GM18508 (cell line): Measurements from ENCODE around the gene AATF.

Experiments used
- ATAC-seq: cut with Tn5 transposase; IDR thresholded peaks from one replicate; pipeline ENCODE4 v1.9.1; 2021; ENCODE audit warnings: moderate number of reproducible peaks; ENCODE audit not compliant: insufficient read depth, unreplicated experiment

Gene AATF

DNA sequence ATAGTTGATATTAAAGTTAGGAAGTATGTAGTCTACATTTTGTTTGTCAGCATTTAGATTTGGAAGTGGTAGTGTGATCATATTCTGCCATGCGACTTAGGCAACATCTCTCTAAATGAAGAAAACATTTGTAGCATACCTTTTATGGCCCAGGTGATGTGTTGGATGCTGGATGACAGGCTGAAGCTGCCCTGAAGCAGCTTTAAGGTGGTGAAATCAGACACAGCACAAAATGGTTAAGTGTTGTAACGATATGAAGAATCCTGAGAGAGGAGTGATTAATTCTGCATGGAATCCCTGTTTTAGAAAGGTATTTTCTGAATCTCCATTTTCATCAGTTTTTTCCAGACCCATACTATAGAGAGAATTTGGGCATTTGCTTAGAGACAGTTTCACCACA lies 28.3 kb downstream of the AATF start:
- no peak for ATAC-seq

DNA sequence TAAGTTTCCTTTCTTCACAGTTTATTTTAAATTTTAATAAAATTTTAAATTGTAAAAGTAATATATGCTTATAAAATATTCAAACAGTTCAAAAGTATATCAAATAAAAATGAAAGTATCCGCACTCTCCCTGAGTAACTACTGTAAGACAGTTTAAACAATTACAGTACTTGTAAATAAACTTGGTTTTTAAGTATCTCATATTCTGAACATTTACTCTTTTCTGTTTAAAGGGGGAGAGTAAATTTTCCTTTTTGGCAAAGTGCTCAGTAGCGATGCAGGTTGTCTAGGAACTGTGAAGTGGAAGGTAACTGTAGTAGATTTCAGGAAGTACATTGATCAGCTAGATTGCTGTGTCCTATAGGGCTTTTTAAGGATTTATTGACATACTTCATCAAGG lies 28.8 kb downstream of the AATF start:
- no peak for ATAC-seq

DNA sequence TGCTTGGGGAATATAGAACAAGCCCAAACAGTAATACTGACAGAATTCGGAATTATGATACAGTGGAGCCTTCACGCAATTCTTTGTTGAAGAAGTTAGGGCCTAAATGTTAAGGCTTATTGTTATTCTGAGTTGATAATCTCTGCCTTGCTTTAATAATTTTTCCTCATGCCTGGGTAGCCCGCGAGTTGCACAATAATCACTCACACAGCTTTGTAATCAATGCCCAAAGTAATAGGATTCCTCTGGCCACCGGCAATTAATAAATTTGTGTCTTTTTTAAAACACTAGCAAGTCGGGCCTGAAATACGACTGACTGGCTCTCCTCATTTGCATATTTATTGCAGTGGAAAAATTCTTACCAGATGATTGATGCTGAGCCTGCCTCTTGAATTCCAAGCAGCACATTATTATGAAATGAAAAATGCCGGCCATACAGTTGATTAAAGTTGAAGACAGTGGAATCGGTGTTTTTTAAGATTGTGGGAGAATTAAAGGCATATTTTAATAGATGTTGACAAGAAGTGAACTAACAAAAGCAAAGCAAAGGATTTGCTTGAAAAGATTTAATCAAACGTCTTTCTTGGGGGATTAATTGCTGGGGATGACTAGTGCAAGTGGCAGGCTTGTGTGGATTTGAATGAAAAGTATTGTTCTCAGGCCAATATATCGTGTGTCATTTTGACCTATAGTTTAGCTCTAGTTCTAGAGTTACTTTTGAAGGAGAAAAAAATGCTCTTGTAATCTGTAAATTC lies 30.2 kb downstream of the AATF start:
- no peak for ATAC-seq

DNA sequence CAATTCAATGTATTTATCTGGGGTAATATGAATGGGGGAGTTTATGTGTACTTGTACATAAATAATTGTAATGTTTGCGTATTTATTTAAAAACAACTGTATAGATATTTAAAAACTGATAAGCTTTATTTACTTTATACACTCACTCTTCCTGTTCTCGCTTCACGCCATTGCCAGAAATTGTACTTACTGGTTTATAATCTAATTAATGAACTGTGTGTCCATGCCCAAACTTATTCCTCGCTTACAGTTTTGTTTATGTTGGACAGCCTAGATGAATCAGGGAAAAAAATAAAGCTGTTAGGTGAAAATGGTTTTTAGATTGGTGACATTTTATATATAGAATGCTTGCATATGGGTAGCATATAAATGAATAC lies 30.8 kb downstream of the AATF start:
- no peak for ATAC-seq

DNA sequence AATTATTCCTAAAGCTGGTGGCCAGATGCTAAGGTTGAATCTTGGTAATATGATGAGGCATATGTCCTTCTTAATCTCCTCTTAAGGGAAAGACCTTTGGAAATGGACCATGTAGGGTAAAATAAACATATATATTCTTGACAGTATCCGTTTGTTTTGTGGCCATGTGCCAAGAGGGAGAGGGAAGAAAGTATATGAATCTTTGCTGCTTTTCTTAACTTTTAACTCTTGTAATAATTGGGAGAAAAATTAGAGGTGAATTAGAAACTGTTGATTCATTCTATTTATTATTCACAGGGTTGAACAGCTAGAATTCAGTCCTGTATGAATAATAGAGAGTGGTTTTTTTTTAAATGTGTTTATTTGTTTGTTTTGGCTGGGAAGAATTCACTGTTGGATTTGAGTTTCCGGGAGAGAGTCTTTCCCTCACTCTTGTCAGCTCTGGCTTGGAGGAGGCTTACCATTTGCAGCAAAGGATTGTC lies 31.6 kb downstream of the AATF start:
- no peak for ATAC-seq

DNA sequence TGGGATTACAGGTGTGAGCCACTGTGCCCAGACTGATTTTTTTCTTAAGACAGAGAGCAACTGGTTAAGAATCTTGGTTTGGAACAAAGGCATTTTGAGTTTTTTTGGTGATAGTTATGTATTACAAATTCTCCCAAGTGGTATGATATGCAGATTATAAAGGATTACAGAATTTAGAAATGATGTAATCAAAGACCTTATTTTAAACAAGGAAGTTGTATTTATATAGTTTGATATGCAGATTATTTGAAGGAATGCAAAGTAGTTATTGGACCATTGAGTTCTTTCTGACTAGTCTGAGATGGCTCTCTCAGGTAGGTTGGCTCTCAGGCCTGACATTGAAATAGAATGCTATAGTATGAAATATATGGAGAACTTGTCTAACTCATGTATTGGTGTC lies 34.9 kb downstream of the AATF start:
- no peak for ATAC-seq

DNA sequence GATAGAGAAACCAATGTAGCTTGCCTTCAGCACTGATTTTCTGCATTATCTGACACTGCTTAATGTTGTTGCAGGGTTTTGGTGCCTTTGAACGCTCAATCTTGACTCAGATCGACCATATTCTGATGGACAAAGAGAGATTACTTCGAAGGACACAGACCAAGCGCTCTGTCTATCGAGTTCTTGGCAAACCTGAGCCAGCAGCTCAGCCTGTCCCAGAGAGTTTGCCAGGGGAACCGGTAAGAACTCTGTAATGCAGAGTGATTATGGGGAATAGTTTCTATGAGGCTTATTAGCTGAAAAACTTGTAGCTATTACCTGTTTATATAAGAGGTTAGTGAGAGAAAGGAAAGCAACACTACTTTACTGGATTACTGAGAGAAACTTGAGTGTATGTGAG lies 40.4 kb downstream of the AATF start:
- ATAC-seq: no peak

DNA sequence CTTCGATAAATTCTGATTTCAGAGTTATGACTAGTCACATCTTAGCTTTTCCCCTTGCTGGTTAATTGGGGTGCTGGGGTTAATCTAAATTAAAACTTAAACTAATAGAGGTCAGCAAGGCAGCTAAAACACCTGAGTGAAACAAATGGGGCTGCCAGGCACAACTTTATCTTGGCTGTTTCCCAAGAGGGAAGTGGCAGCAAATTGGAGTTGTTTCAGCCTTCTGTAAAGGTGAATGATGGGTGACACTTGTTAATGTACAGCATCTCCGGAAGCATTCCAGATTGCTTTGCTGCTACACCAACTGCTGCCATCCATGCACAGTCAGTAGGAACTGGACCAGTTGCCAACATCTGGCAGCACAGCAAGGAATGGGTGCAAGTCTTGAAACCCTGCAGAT lies 43.9 kb downstream of the AATF start:
- no peak for ATAC-seq

DNA sequence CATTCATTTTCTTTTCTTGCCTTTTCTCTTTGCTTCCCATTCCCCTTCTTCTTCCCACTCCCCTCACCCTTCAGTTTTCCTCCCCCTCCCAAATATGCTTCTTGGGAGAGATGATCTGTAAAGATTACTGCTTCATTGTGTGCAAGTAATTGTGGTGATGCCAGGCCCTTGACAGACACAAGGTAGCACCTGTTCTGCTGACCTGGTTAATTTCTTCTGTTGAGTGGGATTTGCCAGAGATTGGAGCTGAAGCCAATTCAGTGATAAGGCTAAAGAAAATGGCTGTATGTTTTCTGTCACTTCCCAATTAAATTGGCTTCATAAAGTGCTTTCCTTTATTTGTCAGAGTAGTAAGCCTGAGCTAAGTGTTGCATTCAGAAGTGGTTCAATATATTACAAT lies 44.5 kb downstream of the AATF start:
- no peak for ATAC-seq

DNA sequence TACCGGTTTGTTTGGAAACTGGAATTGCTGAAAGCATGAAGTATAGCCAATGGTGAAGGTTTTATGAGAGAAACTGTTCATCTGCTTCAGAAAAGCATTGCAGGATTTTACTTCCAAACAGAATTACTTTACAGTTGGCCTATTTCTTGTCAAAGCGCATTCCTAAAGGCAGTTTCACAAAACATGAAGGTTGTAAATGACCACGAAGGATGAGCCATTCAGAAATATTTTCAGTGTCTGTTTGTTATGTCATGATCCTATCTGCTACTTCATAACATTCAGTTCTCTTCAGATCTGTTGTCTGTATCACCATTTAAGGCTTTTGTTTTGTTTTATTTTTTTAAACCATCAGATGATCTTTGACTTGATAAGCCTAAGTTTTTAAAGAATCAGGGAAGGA lies 45.7 kb downstream of the AATF start:
- ATAC-seq: no peak

DNA sequence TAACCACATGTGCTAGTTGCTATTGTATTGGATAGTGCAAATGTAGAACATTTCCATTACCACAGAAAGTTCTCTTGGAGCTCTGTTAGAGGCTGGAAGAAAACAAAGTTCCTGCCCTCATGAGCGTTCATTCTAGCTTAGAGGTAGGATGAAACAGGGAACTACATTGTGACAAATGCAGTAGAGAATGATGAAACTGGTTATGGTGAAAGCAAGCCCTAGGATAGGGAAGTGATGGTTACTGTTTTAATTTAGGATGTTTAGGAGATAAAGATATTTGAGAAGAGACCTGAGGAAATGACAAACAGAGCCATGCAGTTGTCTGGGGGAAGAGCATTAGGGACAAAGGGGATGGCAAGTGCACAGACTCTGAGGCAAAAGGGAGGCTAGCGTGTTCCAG lies 50.7 kb downstream of the AATF start:
- no peak for ATAC-seq

DNA sequence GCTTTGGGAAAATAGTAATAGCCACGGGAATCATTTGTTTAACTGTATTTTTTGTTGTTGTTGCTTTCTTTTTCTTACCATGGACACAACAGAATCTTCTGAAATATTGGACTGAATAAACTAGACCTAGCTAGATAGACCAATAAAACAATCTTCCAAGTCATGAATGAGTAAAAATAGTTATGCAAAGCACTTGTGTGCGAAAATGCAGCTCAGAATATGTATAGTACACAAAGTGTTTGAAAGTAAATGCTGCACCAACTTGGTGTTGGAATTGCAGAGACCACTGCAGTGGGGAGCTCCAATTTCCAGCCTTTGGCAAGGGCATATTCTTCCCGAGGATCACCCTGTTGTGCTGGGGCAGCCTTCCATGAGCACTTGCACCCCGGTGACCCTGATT lies 68.0 kb downstream of the AATF start:
- ATAC-seq: no peak

DNA sequence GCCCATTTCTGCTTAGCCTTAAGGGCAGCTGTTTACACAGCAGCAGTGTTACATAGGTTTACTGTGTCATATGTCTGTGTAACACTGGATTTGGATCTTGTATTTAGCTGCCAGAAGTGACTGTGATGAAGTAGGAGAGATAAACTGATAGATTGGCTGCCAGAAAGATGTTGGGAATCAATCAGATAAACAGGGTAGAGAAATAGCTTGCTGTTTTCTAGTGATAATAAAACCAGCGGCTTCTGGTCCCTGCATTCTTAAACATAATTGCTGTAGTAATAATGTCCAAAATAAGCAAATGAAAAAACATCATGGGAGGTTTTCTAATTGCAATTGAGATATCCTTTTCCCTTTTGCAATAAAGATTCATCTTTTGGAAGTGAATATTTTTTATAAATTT lies 68.7 kb downstream of the AATF start:
- ATAC-seq: no peak

DNA sequence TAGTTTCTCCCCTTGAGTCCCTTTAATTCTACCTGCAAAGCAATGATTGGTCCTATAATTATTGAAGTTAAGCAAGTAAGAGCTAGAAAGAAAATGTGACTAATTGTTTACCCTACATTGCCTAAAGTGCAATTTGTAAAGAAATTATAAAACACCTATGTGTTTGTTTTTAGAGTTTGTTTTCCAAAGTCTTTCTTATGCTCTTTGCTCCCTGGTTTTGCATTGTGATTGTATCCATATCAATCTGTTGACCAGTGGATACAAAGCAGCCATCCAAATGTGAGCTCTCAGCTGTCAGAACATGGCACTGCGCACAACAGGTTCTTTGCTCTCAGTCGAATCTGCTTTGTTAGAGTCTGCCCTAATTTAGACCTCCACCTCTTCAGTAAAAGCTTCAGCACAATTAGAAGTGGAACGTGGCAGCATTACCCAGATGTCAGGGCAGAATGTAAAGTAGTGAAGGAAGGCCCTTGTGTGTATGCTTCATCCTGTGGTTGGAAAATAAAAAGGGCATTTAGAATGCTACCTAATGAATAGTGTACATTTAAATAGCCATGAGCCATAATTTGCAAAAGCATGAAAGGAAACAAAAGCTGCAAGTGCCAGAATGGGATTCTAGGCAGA lies 70.5 kb downstream of the AATF start:
- no peak for ATAC-seq

DNA sequence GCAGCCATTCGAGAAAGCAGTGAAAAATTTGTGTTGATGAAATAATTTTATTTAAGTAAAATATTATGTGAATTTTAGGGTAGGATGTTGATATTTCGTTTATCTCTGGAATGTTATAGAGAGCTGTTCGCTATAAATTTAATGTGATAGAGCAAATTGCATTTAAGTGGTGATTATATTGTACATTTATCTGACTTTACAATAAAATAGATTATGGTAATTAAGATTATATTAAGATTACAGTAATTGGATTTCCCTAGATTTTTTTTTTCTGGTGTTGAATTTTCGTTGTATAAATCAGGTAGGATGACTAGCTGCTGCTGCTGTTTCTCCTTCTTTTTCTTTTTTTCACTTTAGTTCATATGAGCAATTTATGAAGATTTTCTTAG lies 71.0 kb downstream of the AATF start:
- no peak for ATAC-seq

DNA sequence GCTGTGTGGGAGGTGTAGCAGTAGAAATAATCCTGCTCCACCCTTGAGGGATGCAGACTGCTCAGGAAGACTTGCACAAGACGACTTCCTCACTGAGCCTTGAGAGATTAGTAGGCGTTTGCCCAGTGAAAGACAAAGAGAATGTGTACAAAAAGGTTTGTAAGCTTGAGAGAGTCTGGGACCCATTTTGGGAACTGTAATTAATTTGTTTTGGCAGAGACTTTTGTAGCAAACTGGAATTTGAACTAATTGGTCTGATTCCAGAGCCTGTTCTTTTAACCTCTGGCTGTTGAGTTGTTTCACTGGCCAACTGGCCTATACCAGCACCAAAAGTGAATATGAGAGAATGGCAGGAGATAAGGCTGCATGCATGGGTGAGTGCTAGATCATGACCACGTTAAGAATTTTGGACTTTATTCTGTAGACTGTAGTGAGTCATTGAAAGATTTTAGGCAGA lies 75.5 kb downstream of the AATF start:
- ATAC-seq: no peak

DNA sequence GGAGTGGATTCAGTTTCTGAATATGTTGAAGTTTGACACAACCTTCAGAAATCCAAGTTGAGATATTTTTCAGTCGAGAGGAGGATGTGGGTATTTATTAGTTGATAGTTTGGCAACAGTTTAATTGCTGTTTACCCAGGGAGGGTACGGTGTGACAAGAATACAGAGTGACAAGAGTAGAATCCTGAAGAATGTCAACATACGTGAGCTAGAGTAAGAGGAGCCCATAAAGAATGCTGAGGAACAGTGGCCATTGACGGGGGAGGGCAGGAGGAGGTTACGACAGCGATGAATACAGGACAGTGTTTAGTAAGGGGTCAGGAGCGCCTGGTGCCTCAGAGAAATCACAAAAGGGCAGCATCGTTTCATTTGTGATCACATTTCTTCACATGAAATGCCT lies 76.5 kb downstream of the AATF start:
- ATAC-seq: no peak

DNA sequence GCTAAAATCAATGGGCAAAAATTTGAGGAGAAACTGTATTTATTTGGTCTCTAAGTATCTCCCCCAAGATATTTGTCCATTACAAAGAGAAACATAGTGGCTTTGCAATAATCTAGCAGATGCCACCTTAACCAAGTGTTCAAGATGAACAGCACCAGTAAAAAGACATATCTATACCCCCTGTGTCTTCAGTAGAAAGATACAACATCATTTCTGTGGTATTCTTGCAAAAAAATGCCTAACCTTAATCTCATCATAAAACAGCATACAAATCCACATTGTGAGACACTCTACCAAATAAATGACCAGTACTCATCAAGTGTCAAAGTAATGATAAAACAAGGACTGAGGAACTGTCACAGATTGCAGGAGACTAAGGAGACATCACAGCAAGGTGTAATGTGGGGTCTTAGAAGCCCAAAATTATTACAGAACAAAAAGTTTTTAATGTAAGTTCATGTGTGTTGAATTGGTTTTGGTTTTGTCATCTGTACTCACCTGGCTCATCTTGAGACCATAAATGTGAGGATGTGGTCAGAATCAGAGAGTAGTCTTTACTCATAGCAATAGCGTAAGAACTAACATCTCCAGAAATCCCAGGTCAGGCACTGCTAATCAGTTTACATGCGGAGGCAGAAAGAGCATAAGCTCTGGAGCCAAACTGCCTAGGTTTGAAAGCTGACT lies 77.2 kb downstream of the AATF start:
- ATAC-seq: no peak

DNA sequence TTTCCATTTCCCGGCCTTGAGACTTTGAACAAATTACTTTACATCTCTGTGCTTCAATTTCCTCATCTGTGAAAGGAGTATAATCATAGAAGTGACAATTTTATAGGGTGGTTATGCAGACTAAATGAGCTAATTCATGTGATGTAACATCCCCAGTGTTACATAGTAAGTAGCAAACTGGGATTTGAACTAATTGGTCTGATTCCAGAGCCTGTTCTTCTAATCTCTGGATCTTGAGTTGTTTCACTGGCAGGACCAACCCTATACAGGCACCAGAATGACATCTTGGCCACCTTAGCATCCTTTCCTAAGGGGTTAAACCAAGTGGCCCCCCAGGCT lies 77.7 kb downstream of the AATF start:
- ATAC-seq: no peak

DNA sequence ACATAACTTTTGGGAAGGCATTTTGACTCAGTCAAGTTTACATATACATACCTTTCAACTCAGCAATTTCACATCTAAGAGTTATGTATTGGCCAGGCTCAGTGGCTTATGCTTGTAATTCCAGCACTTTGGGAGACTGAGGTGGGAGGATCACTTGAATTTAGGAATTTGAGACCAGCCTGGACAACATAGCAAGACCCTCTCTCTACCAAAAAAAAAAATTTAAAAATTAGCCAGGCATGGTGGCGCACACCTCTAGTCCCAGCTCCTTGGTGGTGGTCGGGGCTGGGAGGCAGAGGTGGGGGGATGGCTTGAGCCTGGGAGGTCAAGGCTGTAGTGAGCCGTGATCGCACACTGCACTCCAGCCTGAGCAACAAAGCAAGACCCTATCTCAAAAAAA lies 79.3 kb downstream of the AATF start:
- ATAC-seq: no peak

DNA sequence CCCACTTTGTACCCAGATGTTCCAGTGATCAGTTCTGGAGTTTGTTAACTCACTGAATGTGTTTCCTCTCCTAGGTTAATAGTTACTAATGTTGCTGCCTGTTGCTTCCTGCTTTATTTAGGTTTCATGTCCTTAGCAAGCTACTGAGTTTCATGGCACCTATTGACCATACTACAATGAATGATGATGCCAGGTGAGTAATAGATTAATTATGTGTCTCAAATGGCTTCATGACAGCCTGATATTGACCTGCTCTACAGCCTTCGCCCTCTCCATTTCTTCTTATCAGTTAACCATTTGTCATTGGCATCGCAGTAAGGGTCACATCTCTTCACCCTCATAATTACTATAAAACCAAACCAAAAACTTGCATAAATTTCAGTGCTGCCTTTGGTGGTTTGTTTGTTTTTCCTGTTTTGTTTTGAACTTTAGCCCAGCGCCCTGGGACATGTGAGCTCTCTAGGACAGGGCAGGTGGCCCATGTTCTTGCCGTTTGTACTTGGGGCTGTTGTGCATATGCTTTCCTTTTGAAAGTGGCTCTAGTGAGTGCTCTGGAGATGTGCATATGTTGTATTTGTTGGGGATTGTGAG lies 82.8 kb downstream of the AATF start:
- ATAC-seq: no peak
